MCF 10A (cell line): Measurements from ENCODE around the gene MSANTD1. TPM values are rescaled to one million over a fixed set of nuclear protein-coding genes. Genes with fewer than 3 reads are reported as not detected.

Source experiments
- BruUV-seq: library from RNA; stranded (reverse); fragments of 400-500 nt; replicated peaks from 2 replicates; lab custom pipeline; 2021; lab: Mats Ljungman, UMichigan
- CTCF ChIA-PET: fragments of 300-600 bp; sonication (Branson Sonifier 250); formaldehyde crosslinking; extraction: SDS; loops from one replicate; lab custom pipeline; 2021; ENCODE audit warnings: antibody characterized with exemption, inconsistent platforms; lab: Yijun Ruan, JAX
- POLR2A ChIA-PET: fragments of 300-600, 350-650 bp; sonication (Branson Sonifier 250); formaldehyde crosslinking; extraction: SDS; loops from one replicate; lab custom pipeline; 2020; ENCODE audit warnings: antibody characterized with exemption, inconsistent platforms; lab: Yijun Ruan, JAX
- DNase-seq: peaks from one replicate; pipeline ENCODE4 v3.0.0-alpha.2; 2018; ENCODE audit not compliant: unreplicated experiment
- H3K27ac Mint-ChIP-seq: one replicate; pipeline ENCODE4 v1.8.0; 2022; ENCODE audit warnings: mild to moderate bottlenecking, low read depth, mixed read lengths; ENCODE audit not compliant: unreplicated experiment
- H3K27me3 Mint-ChIP-seq: one replicate; pipeline ENCODE4 v1.8.0; 2022; ENCODE audit warnings: mixed read lengths; ENCODE audit not compliant: insufficient read depth, unreplicated experiment
- H3K36me3 Mint-ChIP-seq: one replicate; pipeline ENCODE4 v1.8.0; 2022; ENCODE audit warnings: mild to moderate bottlenecking, moderate library complexity, mixed read lengths; ENCODE audit not compliant: insufficient read depth, unreplicated experiment
- H3K4me1 Mint-ChIP-seq: one replicate; pipeline ENCODE4 v1.8.0; 2022; ENCODE audit warnings: mixed read lengths; ENCODE audit not compliant: insufficient read depth, unreplicated experiment
- H3K4me3 Mint-ChIP-seq: one replicate; pipeline ENCODE4 v1.8.0; 2022; ENCODE audit warnings: mild to moderate bottlenecking, moderate library complexity, mixed read lengths; ENCODE audit not compliant: unreplicated experiment
- H3K9me3 Mint-ChIP-seq: one replicate; pipeline ENCODE4 v1.8.0; 2022; ENCODE audit warnings: mixed read lengths; ENCODE audit not compliant: unreplicated experiment
- CTCF ChIP-seq: fragments of 200-600 bp; IDR thresholded peaks from one replicate; pipeline ENCODE4 v1.8.0; 2022; ENCODE audit warnings: antibody characterized with exemption, mild to moderate bottlenecking; ENCODE audit not compliant: unreplicated experiment
- intact Hi-C: fragments of 100-400 bp; cut with micrococcal nuclease; formaldehyde crosslinking; loops from 2 replicates; pipeline ENCODE4 v1.14.1; 2022
- total RNA-seq: library from RNA; stranded (reverse); gene quantifications from 2 replicates; pipeline ENCODE4 v1.2.3, GENCODE V29; 2022

The MSANTD1 gene
- total RNA-seq, 1 experiment from 2014 or later = 0.37 TPM

- Mint-ChIP-seq H3K9me3 (no peaks in the 10 kb centered on the region), H3K27ac (no peak overlapping the region), H3K4me1 (no peaks in the 10 kb centered on the region), H3K36me3 (peaks cover 90% of the 10 kb centered on the region), H3K4me3 (no peak overlapping the region), H3K27me3 (no peaks in the 10 kb centered on the region)
- POLR2A ChIA-PET = no interaction called here
- no peak for TF ChIP-seq CTCF
- no TSS peak for BruUV-seq
- DNase-seq = no peak
- intact Hi-C loops = no loop called here
- CTCF ChIA-PET = interaction anchor here (1.0 kb wide), 1 partner anchor 67 kb away, joined by 3 read pairs; no protein-coding TSS in a partner anchor
These were observed 35.9 kb upstream of the MSANTD1 start for GRCh38 chr4:3213106-3213425.

- no peak for DNase-seq
- CTCF ChIA-PET = interaction anchor here (0.6 to 1.3 kb wide), 2 partner anchors 11 to 165 kb away, joined by 3 read pairs; no protein-coding TSS in a partner anchor
- H3K36me3 Mint-ChIP-seq = peaks cover 92% of the 10 kb centered on the region
- no peak overlapping the region for H3K4me3 Mint-ChIP-seq
- no TSS peak for BruUV-seq
- no peak for TF ChIP-seq CTCF
- H3K27me3 Mint-ChIP-seq = no peaks in the 10 kb centered on the region
- intact Hi-C loops = no loop called here
- POLR2A ChIA-PET = no interaction called here
- no peaks in the 10 kb centered on the region for H3K9me3 Mint-ChIP-seq
- no peak overlapping the region for H3K27ac Mint-ChIP-seq
- H3K4me1 Mint-ChIP-seq = no peaks in the 10 kb centered on the region
These were observed 35.2 kb upstream of the MSANTD1 start for GRCh38 chr4:3213661-3214250.

GRCh38 chr4:3215256-3215655 is 33.7 kb upstream of the MSANTD1 start:
- Mint-ChIP-seq H3K27me3 (no peaks in the 10 kb centered on the region), H3K9me3 (no peaks in the 10 kb centered on the region), H3K4me3 (no peak overlapping the region), H3K4me1 (no peaks in the 10 kb centered on the region), H3K36me3 (peaks cover 87% of the 10 kb centered on the region), H3K27ac (no peak overlapping the region)
- no peak for TF ChIP-seq CTCF
- no peak for DNase-seq
- no TSS peak for BruUV-seq
- intact Hi-C loops = no loop called here
- POLR2A ChIA-PET = no interaction called here
- CTCF ChIA-PET = no interaction called here

GRCh38 chr4:3215733-3216132 is 33.2 kb upstream of the MSANTD1 start:
- no peak for TF ChIP-seq CTCF
- Mint-ChIP-seq H3K36me3 (peaks cover 82% of the 10 kb centered on the region), H3K9me3 (no peaks in the 10 kb centered on the region), H3K4me3 (no peak overlapping the region), H3K27me3 (no peaks in the 10 kb centered on the region), H3K27ac (no peak overlapping the region), H3K4me1 (no peaks in the 10 kb centered on the region)
- ChIA-PET POLR2A (no interaction called here), CTCF (no interaction called here)
- BruUV-seq = no TSS peak
- intact Hi-C loops = no loop called here
- DNase-seq = no peak
